HCT116 (cell line): ENCODE measurements around the gene RHOH. TPM values are rescaled to one million over a fixed set of nuclear protein-coding genes. Genes with fewer than 3 reads are reported as not detected.
"Not testable (repeated sequence)": the region's sequence is repeated elsewhere in the genome, so short reads cannot be mapped to it uniquely, and the experiment has no call there.

Experiments
- ATAC-seq: fragments of 200-7000 bp; cut with Tn5 transposase; 2 replicates; pipeline ENCODE4 v1.9.1; 2020; ENCODE audit warnings: mild to moderate bottlenecking, moderate library complexity
- BruUV-seq: library from RNA; stranded (reverse); fragments of 400-500 nt; replicated peaks from 2 replicates; lab custom pipeline; 2021; lab: Mats Ljungman, UMichigan
- CTCF ChIA-PET: fragments of 300-600 bp; sonication (Branson Sonifier 250); formaldehyde crosslinking; loops from one replicate; lab custom pipeline; 2021; ENCODE audit warnings: antibody characterized with exemption; lab: Charles Lee
- POLR2A ChIA-PET: fragments of 300-600, 350-600 bp; sonication (Branson Sonifier 250); formaldehyde crosslinking; loops from one replicate; lab custom pipeline; 2021; ENCODE audit warnings: antibody characterized with exemption; lab: Charles Lee
- RAD21 ChIA-PET, 2 experiments: fragments of 300-600 bp; sonication (Branson Sonifier 250); formaldehyde crosslinking; loops; one replicate each; lab custom pipeline; 2023; ENCODE audit warnings: low total read pairs in 2 of 2; ENCODE audit not compliant: uncharacterized antibody in 2 of 2, unreplicated experiment in 2 of 2, low non-redundant PET in 1 of 2; lab: Charles Lee
- DNase-seq: peaks from one replicate; pipeline ENCODE4 v3.0.0-alpha.2; 2010; ENCODE audit warnings: low read depth, low spot score
- H2AFZ ChIP-seq: fragments of 200-600 bp; shearing (Covaris generic), sonication (generic); 2 replicates; pipeline ENCODE4 v1.6.1; 2017; ENCODE audit warnings: low read depth, mixed run types, mixed read lengths, antibody characterized with exemption, low read length; ENCODE audit not compliant: poor library complexity, severe bottlenecking
- H3K27ac ChIP-seq: 2 replicates; pipeline ENCODE4 v1.5.1; 2012; ENCODE audit warnings: low read depth, low read length
- H3K27me3 ChIP-seq: fragments of 200-600 bp; sonication (generic); 2 replicates; pipeline ENCODE4 v1.6.1; 2016; ENCODE audit warnings: mixed run types, low read length, mixed read lengths; ENCODE audit not compliant: insufficient read depth
- H3K36me3 ChIP-seq, 2 experiments: fragments of 200-500 bp in 1 of 2; fragments of 200-600 bp in 1 of 2; sonication (Bioruptor generic) in 1 of 2; sonication (generic) in 1 of 2; 2 replicates each; pipeline versions ENCODE4 v1.5.1 to v1.6.1; 2014 to 2016; ENCODE audit warnings: low read length in 2 of 2, inconsistent platforms in 1 of 2, mixed read lengths in 1 of 2, mixed run types in 1 of 2; ENCODE audit not compliant: insufficient read depth in 2 of 2, control insufficient read depth in 1 of 2
- H3K4me1 ChIP-seq, 2 experiments: fragments of 200-600 bp in 1 of 2; sonication (generic) in 1 of 2; 2 replicates each; pipeline versions ENCODE4 v1.5.1 to v1.6.1; 2012 to 2017; ENCODE audit warnings: low read length in 2 of 2, inconsistent platforms in 1 of 2, mild to moderate bottlenecking in 1 of 2, mixed read lengths in 1 of 2, mixed run types in 1 of 2, moderate library complexity in 1 of 2; ENCODE audit not compliant: insufficient read depth in 2 of 2, control insufficient read depth in 1 of 2
- H3K4me2 ChIP-seq: fragments of 200-600 bp; sonication (generic); 2 replicates; pipeline ENCODE4 v1.6.1; 2017; ENCODE audit warnings: mixed run types, low read length, mixed read lengths
- H3K4me3 ChIP-seq, 2 experiments: fragments of 200-600 bp in 1 of 2; sonication (generic) in 1 of 2; replicated peaks in 1 of 2; 2 replicates each; pipeline ENCODE4 v1.5.1; 2011 to 2016; ENCODE audit warnings: low read length in 2 of 2, control low read depth in 1 of 2, low read depth in 1 of 2, mild to moderate bottlenecking in 1 of 2, mixed read lengths in 1 of 2, mixed run types in 1 of 2
- H3K79me2 ChIP-seq: fragments of 200-600 bp; sonication (generic); 2 replicates; pipeline ENCODE4 v1.6.1; 2017; ENCODE audit warnings: mild to moderate bottlenecking, mixed run types, low read length, moderate library complexity, mixed read lengths; ENCODE audit not compliant: insufficient read depth
- H3K9ac ChIP-seq: fragments of 200-600 bp; sonication (generic); 2 replicates; pipeline ENCODE4 v1.6.1; 2016; ENCODE audit warnings: low read length, mixed read lengths
- H3K9me2 ChIP-seq: fragments of 200-600 bp; sonication (generic), shearing (Covaris generic); 2 replicates; pipeline ENCODE4 v1.6.1; 2017; ENCODE audit warnings: mixed run types, mild to moderate bottlenecking, moderate library complexity; ENCODE audit not compliant: insufficient read depth
- H3K9me3 ChIP-seq, 2 experiments: fragments of 200-500 bp in 1 of 2; fragments of 200-600 bp in 1 of 2; sonication (Bioruptor generic) in 1 of 2; sonication (generic) in 1 of 2; 2 replicates each; pipeline ENCODE4 v1.6.1; 2014 to 2017; ENCODE audit warnings: low read length in 2 of 2, mixed read lengths in 2 of 2, inconsistent platforms in 1 of 2, low read depth in 1 of 2, mild to moderate bottlenecking in 1 of 2, mixed run types in 1 of 2, moderate library complexity in 1 of 2; ENCODE audit not compliant: control insufficient read depth in 1 of 2, insufficient read depth in 1 of 2
- H4K20me1 ChIP-seq: fragments of 200-600 bp; sonication (generic), shearing (Covaris generic); 2 replicates; pipeline ENCODE4 v1.6.1; 2017; ENCODE audit warnings: mixed run types, mild to moderate bottlenecking, moderate library complexity; ENCODE audit not compliant: insufficient read depth
- SP1 ChIP-seq: IDR thresholded peaks from 2 replicates; pipeline ENCODE4 v1.6.1; 2012; ENCODE audit warnings: low read depth
- intact Hi-C: fragments of 100-400 bp; cut with micrococcal nuclease; formaldehyde crosslinking; loops from 2 replicates; pipeline ENCODE4 v1.10.0; 2022
- total RNA-seq: library from RNA; stranded (reverse); gene quantifications from one replicate; pipeline ENCODE4 v1.2.1, GENCODE V29; 2021; ENCODE audit not compliant: unreplicated experiment

Gene RHOH
- total RNA-seq, 1 experiment from 2014 or later, result 0.74 TPM

- BruUV-seq, H3K9me3 ChIP-seq, H4K20me1 ChIP-seq, H3K9me2 ChIP-seq, ATAC-seq, RAD21 ChIA-PET, H3K9ac ChIP-seq, DNase-seq, H3K27ac ChIP-seq, H2AFZ ChIP-seq, H3K27me3 ChIP-seq, H3K4me3 ChIP-seq, CTCF ChIA-PET, H3K4me1 ChIP-seq, H3K36me3 ChIP-seq, POLR2A ChIA-PET, H3K79me2 ChIP-seq, H3K4me2 ChIP-seq, intact Hi-C loops: not testable (repeated sequence)
These were observed 98.2 kb downstream of the RHOH start for GRCh38 chr4:40295030-40295429.

- RAD21 ChIA-PET, result no interaction called here
These were observed 98.7 kb downstream of the RHOH start for GRCh38 chr4:40295572-40295971.

More at GRCh38 chr4:40295572-40295971, 98.7 kb downstream of the RHOH start:
- no peaks in the 10 kb centered on the region for H3K79me2 ChIP-seq
- H3K36me3 ChIP-seq, result no peaks in the 10 kb centered on the region
- H2AFZ ChIP-seq, result no peak overlapping the region
- no peaks in the 10 kb centered on the region for H3K27me3 ChIP-seq
- no peak for TF ChIP-seq SP1
- TF ChIP-seq, all 23 proteins: peak for 0
- Histone ChIP-seq H3K9me2 (no peaks in the 10 kb centered on the region), H4K20me1 (no peaks in the 10 kb centered on the region), H3K4me1 (no peaks in the 10 kb centered on the region; a peak in 1 of 4 replicates), H3K9ac (no peak overlapping the region), H3K4me3 (no peak overlapping the region), H3K4me2 (no peak overlapping the region), H3K27ac (no peak overlapping the region), H3K9me3 (peaks cover 0 to 8% of the 10 kb centered on the region in 2 experiments; a peak in 1 of 4 replicates)
- DNase-seq (no peak), ATAC-seq (no peak)
- ChIA-PET POLR2A (no interaction called here), CTCF (no interaction called here)
- intact Hi-C loops, result no loop called here
- BruUV-seq, result no TSS peak

Other genes starting within 250 kb of the RHOH start
- gene PDS5A, start 219.1 kb upstream of the RHOH start, total RNA-seq, result 98.3 TPM
- 7.0 TPM for gene N4BP2, start 140.2 kb upstream of the RHOH start, total RNA-seq
- not detected for gene CHRNA9, start 138.3 kb downstream of the RHOH start, total RNA-seq